ENCODE results near the gene OOSP1. TPM values are rescaled to one million over a fixed set of nuclear protein-coding genes. Genes with fewer than 3 reads are reported as not detected.
"Not testable (repeated sequence)": the region's sequence is repeated elsewhere in the genome, so short reads cannot be mapped to it uniquely, and the experiment has no call there.

Gene OOSP1
- total RNA-seq, 2 donors from 2014 or later = not detected

DNA sequence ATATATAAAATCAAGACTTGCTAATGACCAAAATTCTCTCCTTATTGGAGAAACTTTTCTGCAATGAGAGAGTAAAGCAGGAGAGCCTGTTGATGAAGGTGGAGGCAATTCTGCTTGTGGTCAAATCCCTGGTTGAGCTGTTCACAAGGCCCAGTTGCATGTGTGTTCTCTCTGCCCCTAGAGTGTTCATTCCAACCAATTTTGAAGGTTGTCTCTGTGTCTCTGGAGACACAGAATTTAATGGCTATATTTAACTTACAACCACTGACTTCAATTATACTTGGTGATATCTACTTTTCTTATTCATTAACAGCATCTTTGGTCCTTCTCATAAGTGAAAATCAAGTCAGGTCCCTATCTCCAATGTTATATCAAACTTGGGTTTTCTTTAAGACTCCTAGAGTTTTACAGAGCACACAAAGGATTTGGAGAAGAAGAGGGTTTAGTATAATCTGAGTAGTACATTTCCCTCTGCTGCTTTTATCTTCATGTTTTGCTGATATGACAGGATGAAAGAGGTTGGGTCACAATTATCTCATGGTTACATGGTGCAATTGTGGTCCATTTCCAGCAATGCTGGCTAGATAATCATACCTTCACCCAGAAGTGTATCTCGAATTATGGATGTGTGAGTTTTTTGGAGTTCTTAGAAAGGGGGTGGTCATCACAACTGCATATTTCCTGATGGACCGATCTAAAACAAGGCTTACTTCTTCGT is 29.6 kb downstream of the OOSP1 start:
- H3K27ac Mint-ChIP-seq = no peak overlapping the region
- H3K4me3 Mint-ChIP-seq = no peak overlapping the region
- no peaks in the 10 kb centered on the region for H3K9me3 Mint-ChIP-seq
- H3K36me3 Mint-ChIP-seq (ENCODE audit: insufficient read depth in 2 of 2) = no peaks in the 10 kb centered on the region
- H3K27me3 Mint-ChIP-seq (ENCODE audit: low read depth) = peaks cover 12% of the 10 kb centered on the region
- no peaks in the 10 kb centered on the region for H3K4me1 Mint-ChIP-seq (ENCODE audit: low read depth)
- no peak for ATAC-seq (replicated peaks in 1 of 2)
- DNase-seq = no peak

GRCh38 chr11:59968395-59968783 is 30.2 kb downstream of the OOSP1 start:
- no peaks in the 10 kb centered on the region for H3K36me3 Mint-ChIP-seq (ENCODE audit: insufficient read depth in 2 of 2)
- no peaks in the 10 kb centered on the region for H3K4me1 Mint-ChIP-seq (ENCODE audit: low read depth)
- DNase-seq (no peak), ATAC-seq (replicated peaks in 1 of 2) (no peak)
- peaks cover 12% of the 10 kb centered on the region for H3K27me3 Mint-ChIP-seq (ENCODE audit: low read depth)
- H3K27ac Mint-ChIP-seq = no peak overlapping the region
- H3K4me3 Mint-ChIP-seq = no peak overlapping the region
- no peaks in the 10 kb centered on the region for H3K9me3 Mint-ChIP-seq

GRCh38 chr11:59973097-59973496 is 34.9 kb downstream of the OOSP1 start:
- DNase-seq (no peak), ATAC-seq (replicated peaks in 1 of 2) (no peak)
- H3K4me1 Mint-ChIP-seq (ENCODE audit: low read depth) = no peaks in the 10 kb centered on the region
- no peak overlapping the region for H3K27ac Mint-ChIP-seq
- peaks cover 7% of the 10 kb centered on the region for H3K27me3 Mint-ChIP-seq (ENCODE audit: low read depth)
- H3K36me3 Mint-ChIP-seq (ENCODE audit: insufficient read depth in 2 of 2) = no peaks in the 10 kb centered on the region
- no peak overlapping the region for H3K4me3 Mint-ChIP-seq
- H3K9me3 Mint-ChIP-seq = no peaks in the 10 kb centered on the region

GRCh38 chr11:59981106-59981770 is 43.0 kb downstream of the OOSP1 start:
- H3K27ac Mint-ChIP-seq = no peak overlapping the region
- no peaks in the 10 kb centered on the region for H3K36me3 Mint-ChIP-seq (ENCODE audit: insufficient read depth in 2 of 2)
- no peaks in the 10 kb centered on the region for H3K4me1 Mint-ChIP-seq (ENCODE audit: low read depth)
- H3K9me3 Mint-ChIP-seq = no peaks in the 10 kb centered on the region
- ATAC-seq (replicated peaks in 1 of 2) (no peak), DNase-seq (no peak)
- H3K27me3 Mint-ChIP-seq (ENCODE audit: low read depth) = peaks cover 16% of the 10 kb centered on the region
- H3K4me3 Mint-ChIP-seq = no peak overlapping the region

GRCh38 chr11:59982037-59982436 is 43.8 kb downstream of the OOSP1 start:
- H3K9me3 Mint-ChIP-seq; DNase-seq; H3K36me3 Mint-ChIP-seq (ENCODE audit: insufficient read depth in 2 of 2); H3K4me3 Mint-ChIP-seq; H3K4me1 Mint-ChIP-seq (ENCODE audit: low read depth); H3K27ac Mint-ChIP-seq; ATAC-seq (replicated peaks in 1 of 2): not testable (repeated sequence)
- peaks cover 16% of the 10 kb centered on the region for H3K27me3 Mint-ChIP-seq (ENCODE audit: low read depth)

DNA sequence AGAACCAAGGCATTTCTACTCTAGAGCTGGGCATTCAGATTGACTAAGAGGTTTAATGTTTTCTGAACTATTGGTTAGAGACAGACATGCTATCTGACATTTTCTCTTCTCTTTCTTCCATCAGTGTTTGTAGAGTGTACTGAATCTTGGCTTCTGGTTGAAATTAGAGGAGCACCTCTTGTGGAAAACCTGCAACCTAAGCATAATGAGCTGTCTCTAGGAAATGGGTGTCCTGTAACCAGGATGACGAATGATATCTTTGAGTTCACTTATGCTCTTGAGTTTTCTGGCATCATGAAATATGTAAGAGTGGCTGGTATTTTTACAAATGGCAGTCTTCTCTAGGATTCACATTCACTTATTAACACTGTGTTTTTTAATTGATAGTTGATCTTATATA is 45.0 kb downstream of the OOSP1 start:
- peaks cover 16% of the 10 kb centered on the region for H3K27me3 Mint-ChIP-seq (ENCODE audit: low read depth)
- DNase-seq (no peak), ATAC-seq (replicated peaks in 1 of 2) (no peak)
- no peaks in the 10 kb centered on the region for H3K36me3 Mint-ChIP-seq (ENCODE audit: insufficient read depth in 2 of 2)
- no peaks in the 10 kb centered on the region for H3K4me1 Mint-ChIP-seq (ENCODE audit: low read depth)
- no peaks in the 10 kb centered on the region for H3K9me3 Mint-ChIP-seq
- no peak overlapping the region for H3K27ac Mint-ChIP-seq
- no peak overlapping the region for H3K4me3 Mint-ChIP-seq

DNA sequence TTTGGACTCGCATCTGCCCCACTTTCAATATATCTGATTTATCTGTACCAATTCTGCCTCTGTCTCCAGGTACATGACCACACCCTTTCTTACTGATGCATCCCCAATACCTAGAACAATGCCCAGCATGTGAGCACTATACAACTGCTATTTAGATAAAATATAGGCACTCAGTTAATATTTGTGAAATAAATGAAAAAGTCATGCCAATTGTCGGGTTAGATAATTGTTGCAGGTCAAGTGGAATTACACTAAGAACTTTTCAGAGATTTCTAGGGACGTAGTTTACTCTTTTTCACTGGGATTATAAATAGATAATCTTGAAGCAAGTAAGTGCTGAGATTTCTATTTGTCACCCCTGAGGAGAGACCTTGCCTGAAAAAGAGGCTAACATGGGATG is 46.1 kb downstream of the OOSP1 start:
- H3K27me3 Mint-ChIP-seq (ENCODE audit: low read depth) = peaks cover 16% of the 10 kb centered on the region
- no peak overlapping the region for H3K27ac Mint-ChIP-seq
- H3K4me3 Mint-ChIP-seq = no peak overlapping the region
- no peaks in the 10 kb centered on the region for H3K36me3 Mint-ChIP-seq (ENCODE audit: insufficient read depth in 2 of 2)
- no peak for DNase-seq
- no peak for ATAC-seq (replicated peaks in 1 of 2)
- H3K4me1 Mint-ChIP-seq (ENCODE audit: low read depth) = no peaks in the 10 kb centered on the region
- H3K9me3 Mint-ChIP-seq = no peaks in the 10 kb centered on the region

GRCh38 chr11:59990421-59990820 is 52.2 kb downstream of the OOSP1 start:
- Mint-ChIP-seq H3K4me1 (ENCODE audit: low read depth) (no peaks in the 10 kb centered on the region), H3K36me3 (ENCODE audit: insufficient read depth in 2 of 2) (peaks cover 0 to 2% of the 10 kb centered on the region in 2 donors), H3K4me3 (no peak overlapping the region), H3K9me3 (peaks cover 7 to 15% of the 10 kb centered on the region in 2 donors), H3K27ac (no peak overlapping the region), H3K27me3 (ENCODE audit: low read depth) (peaks cover 10% of the 10 kb centered on the region)
- DNase-seq = no peak
- no peak for ATAC-seq (replicated peaks in 1 of 2)

GRCh38 chr11:59992425-59992824 is 54.2 kb downstream of the OOSP1 start:
- no peak for DNase-seq
- Mint-ChIP-seq H3K27me3 (ENCODE audit: low read depth) (peaks cover 10% of the 10 kb centered on the region), H3K27ac (no peak overlapping the region), H3K4me3 (no peak overlapping the region), H3K36me3 (ENCODE audit: insufficient read depth in 2 of 2) (peaks cover 0 to 2% of the 10 kb centered on the region in 2 donors), H3K9me3 (peaks cover 7 to 15% of the 10 kb centered on the region in 2 donors), H3K4me1 (ENCODE audit: low read depth) (no peaks in the 10 kb centered on the region)
- ATAC-seq (replicated peaks in 1 of 2) = no peak

GRCh38 chr11:59997800-59998199 is 59.6 kb downstream of the OOSP1 start:
- Mint-ChIP-seq H3K27ac (no peak overlapping the region), H3K4me3 (no peak overlapping the region), H3K36me3 (ENCODE audit: insufficient read depth in 2 of 2) (no peaks in the 10 kb centered on the region), H3K9me3 (peaks cover 0 to 1% of the 10 kb centered on the region in 2 donors), H3K27me3 (ENCODE audit: low read depth) (peaks cover 20% of the 10 kb centered on the region), H3K4me1 (ENCODE audit: low read depth) (no peaks in the 10 kb centered on the region)
- no peak for ATAC-seq (replicated peaks in 1 of 2)
- DNase-seq = no peak

GRCh38 chr11:59999691-60000090 is 61.5 kb downstream of the OOSP1 start:
- Mint-ChIP-seq H3K27me3 (ENCODE audit: low read depth) (peaks cover 18% of the 10 kb centered on the region), H3K27ac (no peak overlapping the region), H3K9me3 (peaks cover 0 to 1% of the 10 kb centered on the region in 2 donors)

GRCh38 chr11:60003729-60004128 is 65.5 kb downstream of the OOSP1 start:
- H3K9me3 Mint-ChIP-seq = peaks cover 0 to 1% of the 10 kb centered on the region in 2 donors
- ATAC-seq (replicated peaks in 1 of 2) (no peak), DNase-seq (no peak)
- H3K4me3 Mint-ChIP-seq = no peak overlapping the region
- H3K27me3 Mint-ChIP-seq (ENCODE audit: low read depth) = peaks cover 13% of the 10 kb centered on the region
- no peak overlapping the region for H3K27ac Mint-ChIP-seq
- H3K36me3 Mint-ChIP-seq (ENCODE audit: insufficient read depth in 2 of 2) = no peaks in the 10 kb centered on the region
- no peaks in the 10 kb centered on the region for H3K4me1 Mint-ChIP-seq (ENCODE audit: low read depth)

More at GRCh38 chr11:59999691-60000090, 61.5 kb downstream of the OOSP1 start:
- no peak for DNase-seq
- H3K4me1 Mint-ChIP-seq (ENCODE audit: low read depth) = no peaks in the 10 kb centered on the region
- H3K4me3 Mint-ChIP-seq = no peak overlapping the region
- no peaks in the 10 kb centered on the region for H3K36me3 Mint-ChIP-seq (ENCODE audit: insufficient read depth in 2 of 2)
- no peak for ATAC-seq (replicated peaks in 1 of 2)

DNA sequence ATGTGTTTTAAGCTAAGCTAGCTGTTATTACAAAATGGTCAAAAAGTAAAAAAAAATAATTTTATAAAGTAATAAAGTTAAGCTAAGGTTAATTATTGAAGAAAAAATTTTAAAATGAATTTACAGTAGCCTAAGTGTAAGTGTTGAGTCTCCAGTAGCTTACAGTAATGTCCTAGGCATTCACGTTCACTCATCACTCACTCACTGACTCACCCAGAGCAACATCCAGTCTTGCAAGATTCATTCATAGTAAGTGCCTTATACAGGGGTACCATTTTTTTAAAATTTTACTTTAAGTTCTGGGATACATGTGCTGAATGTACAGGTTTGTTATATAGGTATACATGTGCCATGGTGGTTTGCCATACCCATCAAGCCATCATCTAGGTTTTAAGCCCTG is 67.1 kb downstream of the OOSP1 start:
- Mint-ChIP-seq H3K9me3 (peaks cover 0 to 1% of the 10 kb centered on the region in 2 donors), H3K27ac (no peak overlapping the region), H3K27me3 (ENCODE audit: low read depth) (peaks cover 15% of the 10 kb centered on the region), H3K36me3 (ENCODE audit: insufficient read depth in 2 of 2) (no peaks in the 10 kb centered on the region), H3K4me3 (no peak overlapping the region), H3K4me1 (ENCODE audit: low read depth) (no peaks in the 10 kb centered on the region)
- ATAC-seq (replicated peaks in 1 of 2) (no peak), DNase-seq (no peak)
